ENCODE measurements around the gene P4HA1.

GRCh38 chr10:73092830-73093229 is 3.8 kb downstream of the P4HA1 start:
- TF ChIP-seq TAF1 (IDR thresholded peaks at IDR 0.05; ENCODE audit: borderline replicate concordance, low read depth, low read length) (no peak), POLR2AphosphoS5 (IDR thresholded peaks at IDR 0.05; ENCODE audit: low read depth, low read length) (no peak)
